HG03558 (cell line): ENCODE results near the gene VAC14.

Experiments
- ATAC-seq: cut with Tn5 transposase; IDR thresholded peaks from one replicate; pipeline ENCODE4 v1.9.1; 2021; ENCODE audit warnings: moderate number of reproducible peaks; ENCODE audit not compliant: unreplicated experiment; ENCODE audit errors: extremely low read depth

Gene VAC14

GRCh38 chr16:70696952-70697593 lies 103.9 kb downstream of the VAC14 start:
- no peak for ATAC-seq

- ATAC-seq, result no peak
Measured at GRCh38 chr16:70696355-70696754, 104.6 kb downstream of the VAC14 start.

GRCh38 chr16:70695331-70696070 lies 105.5 kb downstream of the VAC14 start:
- no peak for ATAC-seq

GRCh38 chr16:70694868-70695218 lies 106.1 kb downstream of the VAC14 start:
- no peak for ATAC-seq

GRCh38 chr16:70694088-70694867 lies 106.7 kb downstream of the VAC14 start:
- no peak for ATAC-seq

GRCh38 chr16:70692873-70693671 lies 107.9 kb downstream of the VAC14 start:
- ATAC-seq, result no peak

GRCh38 chr16:70692130-70692872 lies 108.7 kb downstream of the VAC14 start:
- no peak for ATAC-seq

- ATAC-seq, result no peak
Measured at GRCh38 chr16:70691223-70692129, 109.5 kb downstream of the VAC14 start.

- ATAC-seq, result no peak
Measured at GRCh38 chr16:70689970-70690891, 110.7 kb downstream of the VAC14 start.

GRCh38 chr16:70689035-70689969 lies 111.7 kb downstream of the VAC14 start:
- no peak for ATAC-seq

- ATAC-seq, result no peak
Measured at GRCh38 chr16:70688246-70688742, 112.7 kb downstream of the VAC14 start.

GRCh38 chr16:70687671-70688245 lies 113.2 kb downstream of the VAC14 start:
- no peak for ATAC-seq

- no peak for ATAC-seq
Measured at GRCh38 chr16:70687102-70687511, 113.9 kb downstream of the VAC14 start.

- ATAC-seq, result no peak
Measured at GRCh38 chr16:70686376-70687101, 114.4 kb downstream of the VAC14 start.

GRCh38 chr16:70685938-70686375 lies 115.0 kb downstream of the VAC14 start, which contains the start of gene MTSS2:
TSS of gene MTSS2 (minus strand) at chr16:70686053. CDS start at chr16:70685791, 262 bp downstream.
- no peak for ATAC-seq
